RPMI7951 (cell line): ENCODE measurements around the gene PLOD2. TPM values are rescaled to one million over a fixed set of nuclear protein-coding genes. Genes with fewer than 3 reads are reported as not detected.
A peak's percentile ranks its signal among the peaks of the same experiment; 100 is the strongest.

Experiments
- DNase-seq: peaks from one replicate; pipeline ENCODE4 v3.0.0-alpha.2; 2012; ENCODE audit warnings: low read depth
- total RNA-seq: library from RNA; depleted of rRNA; stranded (reverse); fragments of >200 nt; shearing (Covaris generic); gene quantifications from 2 replicates; pipeline ENCODE4 v1.2.3, GENCODE V29; 2014; rRNA removed

PLOD2 gene
- total RNA-seq, 1 experiment from 2014 or later = 221 TPM

- no peak for DNase-seq
Measured at GRCh38 chr3:146044046-146044445, 116.9 kb downstream of the PLOD2 start.

GRCh38 chr3:146040630-146041029 lies 120.4 kb downstream of the PLOD2 start:
- no peak for DNase-seq

GRCh38 chr3:146037697-146038096 lies 123.3 kb downstream of the PLOD2 start:
- DNase-seq = no peak

DNA sequence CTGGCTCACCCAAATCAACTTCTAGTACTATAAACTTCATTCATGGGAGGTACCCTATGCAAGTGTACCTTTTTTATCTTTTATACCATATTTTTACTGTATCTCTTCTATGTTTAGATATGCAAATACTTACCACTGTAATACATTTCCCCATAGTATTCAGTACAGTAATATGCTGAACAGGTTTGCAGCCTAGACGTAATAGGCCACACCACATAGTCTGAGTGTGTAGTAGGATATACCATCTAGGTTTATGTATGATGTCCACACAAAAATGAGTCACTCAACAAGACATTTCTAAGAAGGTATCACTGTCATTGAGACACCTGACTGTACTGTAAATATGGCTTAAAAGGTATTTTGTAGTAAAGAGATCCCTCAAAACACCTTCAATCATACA lies 124.7 kb downstream of the PLOD2 start:
- DNase-seq = no peak

DNA sequence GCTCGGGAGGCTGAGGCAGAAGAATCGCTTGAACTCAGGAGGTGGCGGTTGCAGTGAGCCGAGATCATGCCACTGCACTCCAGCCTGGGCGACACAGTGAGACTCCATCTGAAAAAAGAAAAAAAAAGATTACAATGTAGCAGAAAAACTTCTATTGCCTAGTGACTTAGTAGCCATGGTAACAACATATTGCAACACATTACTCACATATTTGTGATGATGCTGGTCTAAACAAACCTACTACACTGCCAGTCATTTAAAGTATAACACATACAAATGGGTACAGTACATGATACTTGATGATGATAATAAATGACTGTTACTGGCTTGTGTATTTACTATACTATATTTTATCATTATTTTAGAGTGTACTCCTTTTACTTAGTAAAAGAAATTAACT lies 125.6 kb downstream of the PLOD2 start:
- peak; percentile 14 for DNase-seq

GRCh38 chr3:146033950-146034349 lies 127.0 kb downstream of the PLOD2 start:
- no peak for DNase-seq

- DNase-seq = no peak
Measured at GRCh38 chr3:146026547-146026946, 134.4 kb downstream of the PLOD2 start.

DNA sequence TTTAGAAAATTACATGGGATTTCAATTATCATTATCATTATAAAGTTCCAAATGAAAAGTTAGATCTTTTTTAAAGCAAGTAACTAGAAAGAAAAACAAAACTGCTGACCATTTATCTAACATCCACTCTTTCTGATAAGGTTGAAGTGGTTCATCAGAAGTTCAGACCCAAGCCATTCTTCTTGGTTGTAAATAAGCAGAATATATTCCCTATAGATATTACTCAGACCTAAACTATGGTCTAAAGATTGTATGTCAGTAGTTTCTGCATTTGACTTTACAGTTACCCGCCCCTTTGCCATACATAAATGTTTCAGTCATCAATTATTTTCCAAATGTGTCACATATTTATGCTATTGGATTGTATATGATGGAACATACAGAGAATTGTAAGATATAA lies 136.7 kb downstream of the PLOD2 start:
- DNase-seq = no peak

GRCh38 chr3:146020969-146021368 lies 140.0 kb downstream of the PLOD2 start:
- DNase-seq = peak; percentile 18

DNA sequence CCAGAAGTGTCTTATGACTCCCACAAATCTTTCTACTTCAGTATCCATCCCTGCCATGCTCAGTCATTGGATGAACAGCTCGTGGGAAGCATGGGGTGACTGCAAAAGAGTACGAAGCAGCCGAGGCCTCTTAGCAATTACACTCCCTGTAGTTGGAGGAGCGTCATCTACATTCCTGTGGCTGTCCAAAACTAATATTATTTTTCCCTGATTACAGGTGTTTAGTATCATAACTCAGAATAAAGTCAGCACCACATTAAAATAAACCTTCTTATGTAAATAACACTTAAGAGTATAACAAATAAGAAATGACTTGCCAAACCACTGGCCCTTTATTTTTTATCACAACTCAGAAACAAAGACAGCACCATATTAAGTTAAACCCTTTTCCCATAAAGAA lies 141.5 kb downstream of the PLOD2 start:
- no peak for DNase-seq

Other genes starting within 250 kb of the PLOD2 start
- gene PLSCR4, start 89.9 kb upstream of the PLOD2 start, total RNA-seq = 3.8 and 7.3 TPM in 2 replicates